ENCODE measurements around the gene PAFAH1B2.
"Not testable (repeated sequence)": the region's sequence is repeated elsewhere in the genome, so short reads cannot be mapped to it uniquely, and the experiment has no call there.

Gene PAFAH1B2

GRCh38 chr11:117107701-117108590 is 36.1 kb upstream of the PAFAH1B2 start:
- H3K27me3 ChIP-seq (ENCODE audit: insufficient read depth, low read length) = no peaks in the 10 kb centered on the region
- no peaks in the 10 kb centered on the region for H3K36me3 ChIP-seq (ENCODE audit: insufficient read depth, low read length)
- H3K4me3 ChIP-seq (ENCODE audit: low read length) = no peak overlapping the region
- no peaks in the 10 kb centered on the region for H3K9me3 ChIP-seq (ENCODE audit: insufficient read depth, low read depth, low read length)
- H3K9ac ChIP-seq (ENCODE audit: low read depth, low read length) = no peak overlapping the region
- H3K27ac ChIP-seq (ENCODE audit: low read depth, low read length) = no peak overlapping the region
- no peaks in the 10 kb centered on the region for H3K4me1 ChIP-seq (ENCODE audit: insufficient read depth, low read length)
- 86% methylated on average over 5 of the region's 5 CpGs for WGBS

GRCh38 chr11:117110294-117110950 is 33.7 kb upstream of the PAFAH1B2 start:
- Histone ChIP-seq H3K9me3 (ENCODE audit: insufficient read depth, low read depth, low read length) (no peaks in the 10 kb centered on the region), H3K4me1 (ENCODE audit: insufficient read depth, low read length) (no peaks in the 10 kb centered on the region), H3K9ac (ENCODE audit: low read depth, low read length) (no peak overlapping the region), H3K4me3 (ENCODE audit: low read length) (no peak overlapping the region), H3K36me3 (ENCODE audit: insufficient read depth, low read length) (no peaks in the 10 kb centered on the region), H3K27ac (ENCODE audit: low read depth, low read length) (no peak overlapping the region), H3K27me3 (ENCODE audit: insufficient read depth, low read length) (no peaks in the 10 kb centered on the region)
- WGBS = 94% methylated on average over 39 of the region's 39 CpGs

- not testable (repeated sequence) for H3K4me3 ChIP-seq (ENCODE audit: low read length); H3K27ac ChIP-seq (ENCODE audit: low read depth, low read length); H3K36me3 ChIP-seq (ENCODE audit: insufficient read depth, low read length); H3K9me3 ChIP-seq (ENCODE audit: insufficient read depth, low read depth, low read length); H3K9ac ChIP-seq (ENCODE audit: low read depth, low read length); H3K4me1 ChIP-seq (ENCODE audit: insufficient read depth, low read length); H3K27me3 ChIP-seq (ENCODE audit: insufficient read depth, low read length)
- 100% methylated on average over 1 of the region's 3 CpGs for WGBS
These were observed 31.6 kb upstream of the PAFAH1B2 start for GRCh38 chr11:117112497-117112896.

- H3K27me3 ChIP-seq (ENCODE audit: insufficient read depth, low read length); H3K9me3 ChIP-seq (ENCODE audit: insufficient read depth, low read depth, low read length); H3K4me1 ChIP-seq (ENCODE audit: insufficient read depth, low read length); H3K27ac ChIP-seq (ENCODE audit: low read depth, low read length); H3K36me3 ChIP-seq (ENCODE audit: insufficient read depth, low read length); H3K9ac ChIP-seq (ENCODE audit: low read depth, low read length); H3K4me3 ChIP-seq (ENCODE audit: low read length): not testable (repeated sequence)
- WGBS = no CpG with 5 or more reads among the region's 1 CpG
These were observed 31.1 kb upstream of the PAFAH1B2 start for GRCh38 chr11:117112939-117113338.

GRCh38 chr11:117117681-117118080 is 26.4 kb upstream of the PAFAH1B2 start:
- H3K4me3 ChIP-seq (ENCODE audit: low read length) = no peak overlapping the region
- H3K27me3 ChIP-seq (ENCODE audit: insufficient read depth, low read length) = no peaks in the 10 kb centered on the region
- no peaks in the 10 kb centered on the region for H3K4me1 ChIP-seq (ENCODE audit: insufficient read depth, low read length)
- H3K9me3 ChIP-seq (ENCODE audit: insufficient read depth, low read depth, low read length) = no peaks in the 10 kb centered on the region
- H3K9ac ChIP-seq (ENCODE audit: low read depth, low read length) = no peak overlapping the region
- H3K27ac ChIP-seq (ENCODE audit: low read depth, low read length) = no peak overlapping the region
- H3K36me3 ChIP-seq (ENCODE audit: insufficient read depth, low read length) = no peaks in the 10 kb centered on the region

- no peak overlapping the region for H3K4me3 ChIP-seq (ENCODE audit: low read length)
- no peaks in the 10 kb centered on the region for H3K9me3 ChIP-seq (ENCODE audit: insufficient read depth, low read depth, low read length)
- no peak overlapping the region for H3K27ac ChIP-seq (ENCODE audit: low read depth, low read length)
- H3K36me3 ChIP-seq (ENCODE audit: insufficient read depth, low read length) = no peaks in the 10 kb centered on the region
- H3K9ac ChIP-seq (ENCODE audit: low read depth, low read length) = no peak overlapping the region
- no peaks in the 10 kb centered on the region for H3K27me3 ChIP-seq (ENCODE audit: insufficient read depth, low read length)
- no peaks in the 10 kb centered on the region for H3K4me1 ChIP-seq (ENCODE audit: insufficient read depth, low read length)
These were observed 22.9 kb upstream of the PAFAH1B2 start for GRCh38 chr11:117121176-117121575.

GRCh38 chr11:117122556-117122955 is 21.5 kb upstream of the PAFAH1B2 start:
- H3K9me3 ChIP-seq (ENCODE audit: insufficient read depth, low read depth, low read length) = no peaks in the 10 kb centered on the region
- H3K4me3 ChIP-seq (ENCODE audit: low read length) = no peak overlapping the region
- no peaks in the 10 kb centered on the region for H3K36me3 ChIP-seq (ENCODE audit: insufficient read depth, low read length)
- H3K27me3 ChIP-seq (ENCODE audit: insufficient read depth, low read length) = no peaks in the 10 kb centered on the region
- no peak overlapping the region for H3K9ac ChIP-seq (ENCODE audit: low read depth, low read length)
- no peak overlapping the region for H3K27ac ChIP-seq (ENCODE audit: low read depth, low read length)
- H3K4me1 ChIP-seq (ENCODE audit: insufficient read depth, low read length) = no peaks in the 10 kb centered on the region
- 87% methylated on average over 5 of the region's 5 CpGs for WGBS

- Histone ChIP-seq H3K4me3 (ENCODE audit: low read length) (no peak overlapping the region), H3K27ac (ENCODE audit: low read depth, low read length) (no peak overlapping the region), H3K9ac (ENCODE audit: low read depth, low read length) (no peak overlapping the region), H3K9me3 (ENCODE audit: insufficient read depth, low read depth, low read length) (no peaks in the 10 kb centered on the region), H3K27me3 (ENCODE audit: insufficient read depth, low read length) (no peaks in the 10 kb centered on the region), H3K4me1 (ENCODE audit: insufficient read depth, low read length) (no peaks in the 10 kb centered on the region), H3K36me3 (ENCODE audit: insufficient read depth, low read length) (no peaks in the 10 kb centered on the region)
- WGBS = 93% methylated on average over 7 of the region's 7 CpGs
These were observed 17.7 kb upstream of the PAFAH1B2 start for GRCh38 chr11:117126223-117126965.

- Histone ChIP-seq H3K4me1 (ENCODE audit: insufficient read depth, low read length) (no peaks in the 10 kb centered on the region), H3K27ac (ENCODE audit: low read depth, low read length) (no peak overlapping the region), H3K36me3 (ENCODE audit: insufficient read depth, low read length) (no peaks in the 10 kb centered on the region), H3K27me3 (ENCODE audit: insufficient read depth, low read length) (no peaks in the 10 kb centered on the region), H3K9ac (ENCODE audit: low read depth, low read length) (no peak overlapping the region), H3K4me3 (ENCODE audit: low read length) (no peak overlapping the region), H3K9me3 (ENCODE audit: insufficient read depth, low read depth, low read length) (no peaks in the 10 kb centered on the region)
- WGBS = 86% methylated on average over 6 of the region's 6 CpGs
These were observed 16.8 kb upstream of the PAFAH1B2 start for GRCh38 chr11:117127171-117127901.

- no peak overlapping the region for H3K9ac ChIP-seq (ENCODE audit: low read depth, low read length)
- no peaks in the 10 kb centered on the region for H3K4me1 ChIP-seq (ENCODE audit: insufficient read depth, low read length)
- H3K27ac ChIP-seq (ENCODE audit: low read depth, low read length) = no peak overlapping the region
- 83% methylated on average over 3 of the region's 4 CpGs for WGBS
- no peaks in the 10 kb centered on the region for H3K36me3 ChIP-seq (ENCODE audit: insufficient read depth, low read length)
- no peaks in the 10 kb centered on the region for H3K27me3 ChIP-seq (ENCODE audit: insufficient read depth, low read length)
- no peak overlapping the region for H3K4me3 ChIP-seq (ENCODE audit: low read length)
- H3K9me3 ChIP-seq (ENCODE audit: insufficient read depth, low read depth, low read length) = no peaks in the 10 kb centered on the region
These were observed 15.8 kb upstream of the PAFAH1B2 start for GRCh38 chr11:117128289-117128688.

GRCh38 chr11:117130396-117130795 is 13.7 kb upstream of the PAFAH1B2 start:
- not testable (repeated sequence) for H3K4me3 ChIP-seq (ENCODE audit: low read length); H3K36me3 ChIP-seq (ENCODE audit: insufficient read depth, low read length); H3K4me1 ChIP-seq (ENCODE audit: insufficient read depth, low read length); H3K9me3 ChIP-seq (ENCODE audit: insufficient read depth, low read depth, low read length); H3K27ac ChIP-seq (ENCODE audit: low read depth, low read length); H3K9ac ChIP-seq (ENCODE audit: low read depth, low read length); H3K27me3 ChIP-seq (ENCODE audit: insufficient read depth, low read length)
- 94% methylated on average over 6 of the region's 7 CpGs for WGBS

Data from HUES64 (cell line).